Measurements from ENCODE around the gene SYNGR3. TPM values are rescaled to one million over a fixed set of nuclear protein-coding genes. Genes with fewer than 3 reads are reported as not detected.
"Not testable (repeated sequence)": the region's sequence is repeated elsewhere in the genome, so short reads cannot be mapped to it uniquely, and the experiment has no call there.

SYNGR3 gene
- total RNA-seq, 1 experiment from 2014 or later = 15.2 TPM

DNA sequence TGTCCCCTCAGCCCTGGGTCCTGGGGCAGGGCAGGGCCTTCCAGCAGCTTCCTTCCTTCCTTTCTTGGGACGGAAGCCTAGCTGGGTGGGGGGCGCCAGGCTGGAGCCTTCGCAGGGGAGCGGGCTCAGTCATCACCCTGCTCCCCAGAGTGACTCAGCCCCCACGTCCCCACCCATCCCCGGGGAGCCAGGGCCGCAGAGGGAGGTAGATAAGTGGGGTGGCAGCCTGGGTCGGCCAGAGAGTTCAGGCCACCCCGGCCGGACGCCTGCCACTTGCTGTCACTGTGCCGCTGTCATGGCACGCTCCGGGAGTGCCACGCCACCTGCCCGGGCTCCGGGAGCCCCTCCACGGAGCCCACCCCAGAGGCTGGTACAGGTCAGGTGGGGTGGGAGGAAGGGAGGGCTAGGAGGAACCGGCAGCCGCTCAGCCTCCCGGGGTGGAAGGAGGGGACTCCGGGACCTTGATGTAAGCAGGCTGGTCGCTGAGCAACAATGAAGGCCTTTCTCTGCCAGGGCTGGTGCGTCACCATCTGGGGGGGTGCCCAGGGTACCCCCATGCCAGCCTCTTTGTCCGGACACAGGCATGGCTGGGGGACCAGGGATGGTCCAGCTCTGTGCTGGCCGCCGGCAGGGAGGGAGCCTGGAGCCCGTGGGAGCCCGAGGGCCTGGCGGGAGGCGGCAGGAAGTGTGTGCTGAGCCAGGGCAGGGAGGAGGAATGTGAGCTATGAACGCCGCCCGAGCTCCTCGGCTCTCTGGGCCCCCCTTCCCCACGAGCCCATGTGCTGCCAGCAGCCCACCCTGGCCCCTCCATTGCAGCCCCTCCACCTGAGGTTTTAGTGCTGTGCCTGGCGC is 43.5 kb downstream of the SYNGR3 start:
- BruUV-seq (replicated peaks) = no TSS peak
- no peaks in the 10 kb centered on the region for H3K36me3 ChIP-seq (ENCODE audit: control insufficient read depth, insufficient read depth, low read length)
- peak overlapping the region; percentile 95 for H3K27ac ChIP-seq (ENCODE audit: low read length)
- in situ Hi-C loops (cut with HindIII; ENCODE audit: low pct_unique_long_range_greater_than_20kb, low sequenced_read_pairs) (no loop called here), intact Hi-C loops (cut with micrococcal nuclease; ENCODE audit: unreplicated experiment) (no loop called here)
- peaks cover 78% of the 10 kb centered on the region for H3K4me1 ChIP-seq (ENCODE audit: control insufficient read depth, insufficient read depth, low read length)
- ChIA-PET CTCF (interaction anchor here (1.0 kb wide), 1 partner anchor 11 kb away, joined by 14 read pairs; no protein-coding TSS in a partner anchor), POLR2A (no interaction called here)
- ATAC-seq (peak; percentile 43), DNase-seq (ENCODE audit: low read depth, low spot score) (no peak)
- TF ChIP-seq, protein P1, sequence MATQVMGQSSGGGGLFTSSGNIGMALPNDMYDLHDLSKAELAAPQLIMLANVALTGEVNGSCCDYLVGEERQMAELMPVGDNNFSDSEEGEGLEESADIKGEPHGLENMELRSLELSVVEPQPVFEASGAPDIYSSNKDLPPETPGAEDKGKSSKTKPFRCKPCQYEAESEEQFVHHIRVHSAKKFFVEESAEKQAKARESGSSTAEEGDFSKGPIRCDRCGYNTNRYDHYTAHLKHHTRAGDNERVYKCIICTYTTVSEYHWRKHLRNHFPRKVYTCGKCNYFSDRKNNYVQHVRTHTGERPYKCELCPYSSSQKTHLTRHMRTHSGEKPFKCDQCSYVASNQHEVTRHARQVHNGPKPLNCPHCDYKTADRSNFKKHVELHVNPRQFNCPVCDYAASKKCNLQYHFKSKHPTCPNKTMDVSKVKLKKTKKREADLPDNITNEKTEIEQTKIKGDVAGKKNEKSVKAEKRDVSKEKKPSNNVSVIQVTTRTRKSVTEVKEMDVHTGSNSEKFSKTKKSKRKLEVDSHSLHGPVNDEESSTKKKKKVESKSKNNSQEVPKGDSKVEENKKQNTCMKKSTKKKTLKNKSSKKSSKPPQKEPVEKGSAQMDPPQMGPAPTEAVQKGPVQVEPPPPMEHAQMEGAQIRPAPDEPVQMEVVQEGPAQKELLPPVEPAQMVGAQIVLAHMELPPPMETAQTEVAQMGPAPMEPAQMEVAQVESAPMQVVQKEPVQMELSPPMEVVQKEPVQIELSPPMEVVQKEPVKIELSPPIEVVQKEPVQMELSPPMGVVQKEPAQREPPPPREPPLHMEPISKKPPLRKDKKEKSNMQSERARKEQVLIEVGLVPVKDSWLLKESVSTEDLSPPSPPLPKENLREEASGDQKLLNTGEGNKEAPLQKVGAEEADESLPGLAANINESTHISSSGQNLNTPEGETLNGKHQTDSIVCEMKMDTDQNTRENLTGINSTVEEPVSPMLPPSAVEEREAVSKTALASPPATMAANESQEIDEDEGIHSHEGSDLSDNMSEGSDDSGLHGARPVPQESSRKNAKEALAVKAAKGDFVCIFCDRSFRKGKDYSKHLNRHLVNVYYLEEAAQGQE (IDR thresholded peaks at IDR 0.05; ENCODE audit: insufficient read depth in 1 of 2, low read depth in 2 of 2, low read length in 1 of 2) = no peak
- 0 out of 2 replicates have a peak, but pooled peaks have one; percentile 51 for TF ChIP-seq SIN3A (IDR thresholded peaks at IDR 0.05; ENCODE audit: borderline replicate concordance, insufficient read depth, low read depth, low read length)
- no peaks in the 10 kb centered on the region for H3K9me3 ChIP-seq (ENCODE audit: control insufficient read depth, insufficient read depth, low read depth, low read length)
- H3K4me3 ChIP-seq (ENCODE audit: low read depth in 2 of 2, low read length in 2 of 2) = peak overlapping the region; percentile 13 to 31
- H3K27me3 ChIP-seq (ENCODE audit: control insufficient read depth, insufficient read depth, low read length) = no peaks in the 10 kb centered on the region

DNA sequence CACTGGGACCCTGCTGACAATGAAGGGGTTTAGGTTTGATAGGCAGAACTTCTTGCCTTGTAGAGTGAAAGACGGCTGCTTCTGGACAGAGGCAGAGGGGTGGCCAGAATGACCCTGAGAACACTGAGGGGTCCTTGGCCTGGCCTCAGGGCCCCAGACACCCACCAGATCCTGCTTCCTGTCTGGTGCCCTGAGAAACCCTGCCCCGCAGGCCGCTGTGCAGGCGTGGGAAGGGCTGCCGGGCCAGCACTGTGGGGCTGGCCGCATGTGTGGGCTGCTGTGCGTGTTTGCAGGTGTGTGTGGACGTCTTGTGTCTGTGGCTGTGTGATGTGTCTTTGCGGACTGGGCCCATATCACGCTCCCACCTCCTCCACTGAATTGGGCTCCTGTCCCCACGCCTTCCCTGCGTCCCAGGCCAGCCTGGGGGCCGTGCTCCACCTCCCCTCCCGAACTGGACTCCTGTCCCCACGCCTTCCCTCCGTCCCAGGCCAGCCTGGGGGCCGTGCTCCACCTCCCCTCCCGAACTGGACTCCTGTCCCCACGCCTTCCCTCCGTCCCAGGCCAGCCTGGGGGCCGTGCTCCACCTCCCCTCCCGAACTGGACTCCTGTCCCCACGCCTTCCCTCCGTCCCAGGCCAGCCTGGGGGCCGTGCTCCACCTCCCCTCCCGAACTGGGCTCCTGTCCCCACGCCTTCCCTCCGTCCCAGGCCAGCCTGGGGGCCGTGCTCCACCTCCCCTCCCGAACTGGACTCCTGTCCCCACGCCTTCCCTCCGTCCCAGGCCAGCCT is 44.3 kb downstream of the SYNGR3 start:
- ATAC-seq; POLR2A ChIA-PET; CTCF ChIA-PET; intact Hi-C loops (cut with micrococcal nuclease; ENCODE audit: unreplicated experiment); in situ Hi-C loops (cut with HindIII; ENCODE audit: low pct_unique_long_range_greater_than_20kb, low sequenced_read_pairs); H3K9me3 ChIP-seq (ENCODE audit: control insufficient read depth, insufficient read depth, low read depth, low read length); H3K36me3 ChIP-seq (ENCODE audit: control insufficient read depth, insufficient read depth, low read length); DNase-seq (ENCODE audit: low read depth, low spot score); H3K27me3 ChIP-seq (ENCODE audit: control insufficient read depth, insufficient read depth, low read length); BruUV-seq (replicated peaks): not testable (repeated sequence)
- Histone ChIP-seq H3K4me3 (ENCODE audit: low read depth in 2 of 2, low read length in 2 of 2) (peak overlapping the region; percentile 13 to 31; a peak in 3 of 4 replicates), H3K27ac (ENCODE audit: low read length) (peak overlapping the region; percentile 95), H3K4me1 (ENCODE audit: control insufficient read depth, insufficient read depth, low read length) (peaks cover 78% of the 10 kb centered on the region)

DNA sequence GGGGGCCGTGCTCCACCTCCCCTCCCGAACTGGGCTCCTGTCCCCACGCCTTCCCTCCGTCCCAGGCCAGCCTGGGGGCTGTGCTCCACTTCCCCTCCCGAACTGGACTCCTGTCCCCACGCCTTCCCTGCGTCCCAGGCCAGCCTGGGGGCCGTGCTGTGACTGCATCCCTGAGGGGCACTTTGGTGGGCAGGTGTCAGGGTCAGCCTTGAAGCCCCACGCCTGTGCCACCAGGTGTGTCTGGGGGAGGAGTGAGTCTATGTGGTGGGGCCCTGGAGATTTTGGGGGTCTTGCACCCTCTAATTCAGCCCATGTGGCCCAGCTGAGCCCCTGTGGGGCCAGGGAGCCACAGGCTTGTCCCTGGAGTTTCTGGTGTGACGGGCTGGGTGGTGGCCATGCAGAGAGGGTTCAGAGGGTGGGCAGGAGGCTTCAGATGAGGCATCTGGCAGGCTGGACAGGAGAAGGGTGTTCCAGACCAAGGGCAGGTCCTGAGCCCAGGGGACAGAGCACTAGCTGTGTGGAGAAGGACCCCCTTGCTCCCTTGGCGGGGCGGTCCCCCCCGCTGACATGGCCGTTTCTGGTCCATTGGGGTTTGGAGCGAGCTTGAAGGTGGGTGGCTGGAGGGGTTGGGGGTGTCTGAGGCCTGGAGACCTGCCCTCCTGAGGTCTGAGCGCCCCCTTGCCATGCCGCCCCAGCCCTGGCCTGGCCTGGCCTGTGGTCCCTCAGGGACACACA is 45.1 kb downstream of the SYNGR3 start:
- peak overlapping the region; percentile 91 for H3K27ac ChIP-seq (ENCODE audit: low read length)
- in situ Hi-C loops (cut with HindIII; ENCODE audit: low pct_unique_long_range_greater_than_20kb, low sequenced_read_pairs) = no loop called here
- intact Hi-C loops (cut with micrococcal nuclease; ENCODE audit: unreplicated experiment) = no loop called here
- H3K36me3 ChIP-seq (ENCODE audit: control insufficient read depth, insufficient read depth, low read length) = no peaks in the 10 kb centered on the region
- DNase-seq (ENCODE audit: low read depth, low spot score) = no peak
- BruUV-seq (replicated peaks) = no TSS peak
- POLR2A ChIA-PET = no interaction called here
- no peak for TF ChIP-seq SIN3A (IDR thresholded peaks at IDR 0.05; ENCODE audit: borderline replicate concordance, insufficient read depth, low read depth, low read length)
- no peaks in the 10 kb centered on the region for H3K9me3 ChIP-seq (ENCODE audit: control insufficient read depth, insufficient read depth, low read depth, low read length)
- peaks cover 78% of the 10 kb centered on the region for H3K4me1 ChIP-seq (ENCODE audit: control insufficient read depth, insufficient read depth, low read length)
- H3K27me3 ChIP-seq (ENCODE audit: control insufficient read depth, insufficient read depth, low read length) = no peaks in the 10 kb centered on the region
- CTCF ChIA-PET = no interaction called here
- no peak overlapping the region for H3K4me3 ChIP-seq (ENCODE audit: low read depth in 2 of 2, low read length in 2 of 2)
- peak; percentile 0 for ATAC-seq
